Right atrium auricular region (tissue), 2 donors: ENCODE data around the gene MOB2. TPM values are rescaled to one million over a fixed set of nuclear protein-coding genes. Genes with fewer than 3 reads are reported as not detected.
A peak's percentile ranks its signal among the peaks of the same experiment; 100 is the strongest.

ENCODE experiments used
- DNase-seq: peaks from one replicate; pipeline ENCODE4 v3.0.0-alpha.2; 2019; ENCODE audit warnings: low spot score
- H3K27ac ChIP-seq, 2 donors: fragments of 200-600 bp; sonication (generic); 1 replicate in 1 of 2; 2 replicates in 1 of 2; pipeline ENCODE4 v1.5.1; 2016 to 2019
- H3K27me3 ChIP-seq, 2 donors: fragments of 200-600 bp; sonication (generic); one replicate each; pipeline versions ENCODE4 v1.5.1 to v1.6.0; 2017 to 2019
- H3K36me3 ChIP-seq: fragments of 200-600 bp; sonication (generic); one replicate; pipeline ENCODE4 v1.5.1; 2016
- H3K4me1 ChIP-seq, 2 donors: fragments of 200-600 bp; sonication (generic); one replicate each; pipeline versions ENCODE4 v1.5.1 to v1.6.0; 2017 to 2019
- H3K4me3 ChIP-seq, 2 donors: fragments of 200-600 bp; sonication (generic); 1 replicate in 1 of 2; 2 replicates in 1 of 2; pipeline ENCODE4 v1.5.1; 2017 to 2019; ENCODE audit warnings: mild to moderate bottlenecking in 1 of 2, moderate library complexity in 1 of 2
- H3K9me3 ChIP-seq, 2 donors: fragments of 200-600 bp; sonication (generic); one replicate each; pipeline ENCODE4 v1.5.1; 2019
- CTCF ChIP-seq, 2 donors: fragments of 200-600 bp; sonication (generic); IDR thresholded peaks; one replicate each; pipeline ENCODE4 v1.5.1; 2019; ENCODE audit warnings: antibody characterized with exemption in 2 of 2
- total RNA-seq, 2 donors: library from RNA; depleted of rRNA; stranded (reverse); fragments of >200 nt; gene quantifications; one replicate each; pipeline ENCODE4 v1.1.0, GENCODE V29; 2016

The MOB2 gene
- total RNA-seq, 2 donors from 2014 or later = 22.0 to 27.9 TPM

GRCh38 chr11:1455032-1455762 lies 31.4 kb downstream of the MOB2 start:
- H3K4me3 ChIP-seq = no peak overlapping the region
- H3K9me3 ChIP-seq = no peaks in the 10 kb centered on the region
- no peak for DNase-seq
- no peak overlapping the region for H3K27ac ChIP-seq
- peaks cover 0 to 28% of the 10 kb centered on the region in 2 donors for H3K4me1 ChIP-seq
- no peak for TF ChIP-seq CTCF (IDR thresholded peaks at IDR 0.05)
- H3K27me3 ChIP-seq = no peaks in the 10 kb centered on the region
- no peaks in the 10 kb centered on the region for H3K36me3 ChIP-seq

GRCh38 chr11:1454576-1454975 lies 32.0 kb downstream of the MOB2 start:
- Histone ChIP-seq H3K4me1 (peaks cover 0 to 28% of the 10 kb centered on the region in 2 donors), H3K4me3 (no peak overlapping the region), H3K27ac (no peak overlapping the region), H3K9me3 (no peaks in the 10 kb centered on the region), H3K36me3 (no peaks in the 10 kb centered on the region), H3K27me3 (no peaks in the 10 kb centered on the region)
- no peak for DNase-seq
- no peak for TF ChIP-seq CTCF (IDR thresholded peaks at IDR 0.05)

DNA sequence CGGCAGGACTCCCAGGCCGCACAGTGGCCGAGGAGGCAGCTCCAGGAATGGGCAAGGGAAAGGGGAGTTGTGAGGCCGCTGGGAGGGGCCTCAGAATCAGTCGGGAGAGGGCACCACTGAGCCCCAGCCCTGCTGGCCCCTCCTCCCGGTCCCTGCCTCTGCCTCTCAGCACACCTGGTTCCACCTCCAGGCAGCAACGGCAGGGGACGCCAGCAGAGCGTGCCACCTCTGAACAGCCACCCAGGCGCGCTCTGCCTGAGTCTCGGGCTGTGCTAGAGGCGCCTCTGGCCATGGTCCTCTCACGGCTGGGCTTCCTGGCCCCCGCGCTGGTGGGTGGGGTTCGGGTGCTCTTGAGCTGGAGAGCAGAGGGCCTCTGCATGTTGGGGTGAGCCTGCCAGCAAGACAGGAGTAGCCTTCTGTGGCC lies 33.0 kb downstream of the MOB2 start:
- TF ChIP-seq CTCF (IDR thresholded peaks at IDR 0.05) = peak in 1 of 2 donors; percentile 56
- H3K9me3 ChIP-seq = no peaks in the 10 kb centered on the region
- no peak for DNase-seq

DNA sequence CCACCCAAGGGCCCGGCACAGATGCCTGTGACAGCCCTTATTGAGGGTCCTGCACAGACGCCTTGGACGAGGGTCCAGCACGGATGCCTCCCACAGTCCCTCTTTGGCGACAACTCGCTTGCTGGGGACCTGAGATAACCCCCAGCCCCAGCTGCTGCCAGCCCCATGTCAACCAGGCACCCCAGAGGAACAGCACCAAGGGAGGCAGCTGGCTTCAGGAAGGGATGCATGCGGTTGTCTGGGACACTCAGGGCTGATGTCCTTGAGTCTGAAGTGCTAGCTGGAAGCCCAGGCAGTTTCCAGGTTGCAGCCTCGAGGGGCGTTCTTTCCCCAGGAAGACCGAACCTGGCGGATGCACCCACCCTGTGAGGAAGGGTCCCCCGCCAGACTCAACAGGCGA lies 33.8 kb downstream of the MOB2 start:
- no peak overlapping the region for H3K4me3 ChIP-seq
- H3K27ac ChIP-seq = no peak overlapping the region
- peaks cover 0 to 15% of the 10 kb centered on the region in 2 donors for H3K4me1 ChIP-seq
- H3K36me3 ChIP-seq = no peaks in the 10 kb centered on the region
- DNase-seq = no peak
- TF ChIP-seq CTCF (IDR thresholded peaks at IDR 0.05) = no peak
- H3K9me3 ChIP-seq = no peaks in the 10 kb centered on the region
- no peaks in the 10 kb centered on the region for H3K27me3 ChIP-seq

More for the DNA sequence above, 33.0 kb downstream of the MOB2 start:
- Histone ChIP-seq H3K36me3 (no peaks in the 10 kb centered on the region), H3K27me3 (no peaks in the 10 kb centered on the region), H3K4me1 (peaks cover 0 to 20% of the 10 kb centered on the region in 2 donors), H3K27ac (no peak overlapping the region), H3K4me3 (no peak overlapping the region)

DNA sequence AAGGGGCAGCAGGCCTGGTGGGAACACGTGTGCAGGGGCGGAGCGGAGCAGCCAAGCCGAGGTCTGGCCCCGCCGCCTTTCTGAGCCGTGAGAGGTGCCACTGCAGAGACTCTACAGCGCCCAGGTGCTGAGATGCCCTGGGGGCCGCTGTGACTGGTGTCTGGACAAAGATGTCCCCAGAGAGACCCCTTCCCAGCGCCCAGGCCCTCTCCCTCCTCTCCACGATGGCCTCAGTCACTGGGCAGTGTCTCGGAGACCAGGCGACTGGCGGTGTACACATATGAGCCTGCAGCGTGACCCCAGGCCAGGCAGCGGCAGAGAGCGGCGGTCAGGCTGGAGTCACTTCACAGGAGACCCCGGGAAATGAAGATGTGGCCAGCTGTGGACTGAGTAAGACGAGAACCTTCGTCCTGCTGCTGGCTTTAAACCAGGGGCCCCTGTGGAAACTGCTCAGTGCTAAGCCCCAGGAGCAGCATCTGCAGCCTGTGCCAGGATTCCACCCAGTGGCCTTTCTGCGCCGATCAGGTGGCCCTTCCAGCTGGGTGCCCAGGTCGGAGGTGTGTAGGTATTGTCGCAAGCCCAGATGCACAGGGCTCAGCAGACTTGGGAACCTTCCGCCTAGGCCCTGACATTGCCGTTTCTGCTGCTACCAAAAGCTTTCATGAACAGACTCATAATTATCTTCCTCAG lies 34.7 kb downstream of the MOB2 start:
- peaks cover 0 to 15% of the 10 kb centered on the region in 2 donors for H3K4me1 ChIP-seq
- no peaks in the 10 kb centered on the region for H3K36me3 ChIP-seq
- H3K9me3 ChIP-seq = no peaks in the 10 kb centered on the region
- no peak overlapping the region for H3K27ac ChIP-seq
- TF ChIP-seq CTCF (IDR thresholded peaks at IDR 0.05) = no peak
- H3K4me3 ChIP-seq = no peak overlapping the region
- no peaks in the 10 kb centered on the region for H3K27me3 ChIP-seq
- no peak for DNase-seq
